Fibroblast of villous mesenchyme (primary cell): ENCODE results near the gene KDM4B. TPM values are rescaled to one million over a fixed set of nuclear protein-coding genes. Genes with fewer than 3 reads are reported as not detected.

ENCODE experiments used
- DNase-seq: peaks from one replicate; pipeline ENCODE4 v3.0.0-alpha.2; 2010; ENCODE audit warnings: low read depth
- H3K4me3 ChIP-seq: 2 replicates; pipeline ENCODE4 v1.5.1; 2011; ENCODE audit warnings: low read depth, mild to moderate bottlenecking, low read length
- total RNA-seq: library from RNA; depleted of rRNA; stranded (reverse); fragments of >200 nt; gene quantifications from 2 replicates; pipeline ENCODE4 v1.2.3, GENCODE V29; 2012
- TF ChIP-seq, protein P1 (sequence below): IDR thresholded peaks from 2 replicates; pipeline ENCODE4 v1.5.1; 2012; ENCODE audit warnings: low read depth, mild to moderate bottlenecking, low read length; ENCODE audit not compliant: insufficient read depth

KDM4B gene
- total RNA-seq, 1 donor = 17.7 TPM

GRCh38 chr19:5112681-5113575 is 144.0 kb downstream of the KDM4B start:
- H3K4me3 ChIP-seq = no peak overlapping the region
- peak; percentile 16 for DNase-seq
- TF ChIP-seq, protein P1, sequence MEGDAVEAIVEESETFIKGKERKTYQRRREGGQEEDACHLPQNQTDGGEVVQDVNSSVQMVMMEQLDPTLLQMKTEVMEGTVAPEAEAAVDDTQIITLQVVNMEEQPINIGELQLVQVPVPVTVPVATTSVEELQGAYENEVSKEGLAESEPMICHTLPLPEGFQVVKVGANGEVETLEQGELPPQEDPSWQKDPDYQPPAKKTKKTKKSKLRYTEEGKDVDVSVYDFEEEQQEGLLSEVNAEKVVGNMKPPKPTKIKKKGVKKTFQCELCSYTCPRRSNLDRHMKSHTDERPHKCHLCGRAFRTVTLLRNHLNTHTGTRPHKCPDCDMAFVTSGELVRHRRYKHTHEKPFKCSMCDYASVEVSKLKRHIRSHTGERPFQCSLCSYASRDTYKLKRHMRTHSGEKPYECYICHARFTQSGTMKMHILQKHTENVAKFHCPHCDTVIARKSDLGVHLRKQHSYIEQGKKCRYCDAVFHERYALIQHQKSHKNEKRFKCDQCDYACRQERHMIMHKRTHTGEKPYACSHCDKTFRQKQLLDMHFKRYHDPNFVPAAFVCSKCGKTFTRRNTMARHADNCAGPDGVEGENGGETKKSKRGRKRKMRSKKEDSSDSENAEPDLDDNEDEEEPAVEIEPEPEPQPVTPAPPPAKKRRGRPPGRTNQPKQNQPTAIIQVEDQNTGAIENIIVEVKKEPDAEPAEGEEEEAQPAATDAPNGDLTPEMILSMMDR = no peak

DNA sequence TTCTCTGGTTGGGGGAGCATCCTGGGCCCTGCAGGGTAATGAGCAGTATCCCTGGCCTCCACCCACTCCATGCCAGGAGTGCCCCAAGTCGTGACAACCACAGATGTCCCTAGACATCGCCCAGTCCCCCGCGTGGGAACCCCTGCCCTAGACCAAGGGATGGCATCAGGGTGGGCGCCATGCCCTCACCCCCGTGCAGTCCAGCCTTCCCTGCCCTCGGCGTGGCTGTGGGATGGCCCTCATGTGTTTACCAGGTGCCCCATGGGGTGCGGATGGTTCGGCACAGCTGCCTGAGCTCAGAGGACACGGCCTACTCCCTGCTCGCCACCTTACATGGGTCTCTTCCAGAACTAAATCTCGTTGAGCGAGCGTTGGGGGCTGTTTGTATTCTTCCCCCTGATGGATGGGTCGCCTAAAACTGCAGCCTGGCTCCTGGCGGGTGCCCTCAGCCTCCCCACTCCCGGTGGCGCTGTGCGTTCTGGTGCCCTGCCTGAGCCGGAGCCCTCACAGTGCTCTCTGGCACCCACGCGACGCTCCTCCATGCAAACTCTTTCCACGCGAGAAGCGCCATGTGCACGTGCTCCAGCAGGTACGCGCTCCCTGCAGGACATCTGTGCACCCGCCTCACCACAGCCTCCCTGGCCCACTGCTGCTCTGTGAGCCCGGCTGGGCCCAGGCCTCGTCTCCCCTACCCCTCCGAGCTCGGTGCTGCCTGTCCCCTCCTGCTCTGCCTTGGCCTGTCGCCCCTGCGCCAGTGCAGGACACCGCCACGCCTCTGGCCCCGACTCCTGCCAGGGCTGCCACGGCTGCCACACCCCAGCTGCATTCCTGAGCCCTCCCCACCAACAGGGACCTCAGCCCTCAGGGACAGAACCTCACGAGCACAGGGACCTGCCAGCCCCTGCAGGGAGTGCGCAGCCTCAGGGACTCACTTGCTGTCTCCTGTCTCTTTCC is 145.0 kb downstream of the KDM4B start:
- no peak for DNase-seq
- TF ChIP-seq, protein P1 = no peak
- no peak overlapping the region for H3K4me3 ChIP-seq

DNA sequence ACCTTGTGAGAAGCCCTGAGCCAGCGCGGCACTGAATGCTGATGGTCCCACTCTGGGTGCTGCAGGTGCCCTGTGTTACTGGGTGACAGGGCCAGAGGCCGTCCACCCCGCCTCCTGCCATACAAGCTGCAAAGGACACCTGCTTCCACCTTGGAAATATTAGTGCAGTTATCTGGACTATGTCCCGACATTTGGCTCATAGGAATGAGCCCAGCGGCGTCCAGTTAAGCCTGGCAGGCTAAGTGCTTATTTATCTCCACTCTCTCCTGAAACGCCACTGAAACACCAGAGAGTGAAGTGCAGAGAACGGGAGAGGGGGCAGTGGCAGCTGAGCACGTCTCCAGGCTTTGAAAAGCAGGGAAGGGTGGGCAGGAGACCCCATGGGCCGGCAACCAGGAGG is 145.8 kb downstream of the KDM4B start:
- H3K4me3 ChIP-seq = no peak overlapping the region
- TF ChIP-seq, protein P1 = no peak
- DNase-seq = no peak

DNA sequence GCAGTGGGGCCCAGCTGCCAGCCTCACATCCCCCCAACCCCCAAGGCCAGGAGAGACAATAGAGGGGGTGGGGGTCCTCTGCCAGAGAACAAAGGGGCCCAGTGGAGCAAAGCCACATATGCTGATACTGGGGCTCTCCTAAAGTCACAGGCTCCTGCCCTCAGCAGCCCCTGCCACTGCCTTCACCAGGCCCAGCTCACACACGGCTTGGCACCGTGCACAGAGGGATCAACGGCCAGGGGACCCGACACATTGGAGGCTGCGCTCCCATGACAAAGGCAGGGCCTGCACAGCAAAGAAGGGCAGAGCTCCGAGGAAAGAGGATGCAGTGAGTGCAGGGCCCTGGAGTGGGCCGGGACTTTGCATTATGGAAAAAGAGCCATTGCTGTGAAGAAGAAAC is 146.4 kb downstream of the KDM4B start:
- no peak for DNase-seq
- H3K4me3 ChIP-seq = no peak overlapping the region
- TF ChIP-seq, protein P1 = no peak

DNA sequence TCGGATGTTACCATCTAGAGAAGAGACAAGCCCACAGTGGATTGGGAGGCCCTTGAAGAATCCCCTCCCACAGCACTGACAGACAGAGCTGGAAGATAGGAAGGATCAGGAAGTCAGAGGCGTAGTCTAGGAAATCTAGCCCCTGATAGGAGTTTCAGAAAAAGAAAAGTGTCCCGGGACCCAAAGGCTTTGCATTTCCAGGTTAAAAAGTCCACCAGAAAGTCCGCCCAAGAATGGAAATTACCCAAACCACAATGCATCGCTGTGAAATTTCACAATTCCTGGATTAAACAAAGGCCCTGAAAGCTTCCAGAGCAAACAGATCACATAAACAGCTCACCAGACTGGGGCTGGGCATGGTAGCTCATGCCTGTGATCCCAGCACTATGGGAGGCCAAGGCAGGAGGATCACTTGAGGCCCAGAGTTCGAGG is 146.9 kb downstream of the KDM4B start:
- TF ChIP-seq, protein P1 = no peak
- H3K4me3 ChIP-seq = no peak overlapping the region
- DNase-seq = peak; percentile 89

DNA sequence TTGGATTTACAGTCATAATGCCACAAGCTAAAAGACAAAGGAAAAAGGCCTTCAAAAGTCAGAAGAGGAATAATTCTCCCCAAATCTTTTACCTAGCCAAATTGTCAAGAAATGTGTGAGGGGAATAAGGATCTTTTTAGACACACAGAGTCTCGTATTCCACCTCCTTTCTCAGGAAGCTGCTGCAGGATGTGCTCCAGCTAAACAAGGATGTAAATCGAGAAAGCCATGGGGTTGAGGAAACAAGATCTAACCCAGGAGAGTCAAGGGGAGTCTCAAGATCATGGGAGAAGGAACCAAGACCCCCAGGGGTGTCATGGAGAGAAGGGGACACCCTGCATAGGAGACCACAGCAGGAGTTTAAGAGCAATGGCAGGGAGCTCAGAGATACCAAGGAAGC is 147.4 kb downstream of the KDM4B start:
- TF ChIP-seq, protein P1 = no peak
- H3K4me3 ChIP-seq = no peak overlapping the region
- no peak for DNase-seq
